GM18499 (cell line): ENCODE data around the gene SOAT2.
"Not testable (repeated sequence)": the region's sequence is repeated elsewhere in the genome, so short reads cannot be mapped to it uniquely, and the experiment has no call there.

Experiments used
- ATAC-seq: cut with Tn5 transposase; IDR thresholded peaks from one replicate; pipeline ENCODE4 v1.9.1; 2021; ENCODE audit warnings: moderate number of reproducible peaks; ENCODE audit not compliant: insufficient read depth, unreplicated experiment

Gene SOAT2

GRCh38 chr12:53079226-53080117 is 23.8 kb upstream of the SOAT2 start, which contains the start of gene SPRYD3:
TSS of gene SPRYD3 (minus strand) at chr12:53079390. CDS start at chr12:53079333, 57 bp downstream.
- ATAC-seq: peak; percentile 80

GRCh38 chr12:53082637-53083175 is 20.6 kb upstream of the SOAT2 start:
- no peak for ATAC-seq

GRCh38 chr12:53086361-53086760 is 16.9 kb upstream of the SOAT2 start:
- no peak for ATAC-seq

- ATAC-seq: no peak
Measured at GRCh38 chr12:53090105-53090504, 13.2 kb upstream of the SOAT2 start.

- no peak for ATAC-seq
Measured at GRCh38 chr12:53090554-53090953, 12.7 kb upstream of the SOAT2 start.

- no peak for ATAC-seq
Measured at GRCh38 chr12:53091756-53092155, 11.5 kb upstream of the SOAT2 start.

GRCh38 chr12:53093777-53094393 is 9.4 kb upstream of the SOAT2 start:
- no peak for ATAC-seq

GRCh38 chr12:53094394-53094787 is 8.9 kb upstream of the SOAT2 start:
- ATAC-seq: no peak

- ATAC-seq: not testable (repeated sequence)
Measured at GRCh38 chr12:53094796-53095595, 8.3 kb upstream of the SOAT2 start.

GRCh38 chr12:53095596-53095895 is 7.7 kb upstream of the SOAT2 start:
- ATAC-seq: not testable (repeated sequence)

GRCh38 chr12:53096089-53096741 is 7.1 kb upstream of the SOAT2 start:
- no peak for ATAC-seq

- ATAC-seq: no peak
Measured at GRCh38 chr12:53096759-53097158, 6.5 kb upstream of the SOAT2 start.

GRCh38 chr12:53097207-53097563 is 6.1 kb upstream of the SOAT2 start:
- ATAC-seq: no peak

- ATAC-seq: no peak
Measured at GRCh38 chr12:53097564-53098353, 5.5 kb upstream of the SOAT2 start, which contains the start of gene IGFBP6. TSS of gene IGFBP6 (plus strand) at chr12:53097667. CDS start at chr12:53097718, 51 bp downstream.

GRCh38 chr12:53098354-53098981 is 4.8 kb upstream of the SOAT2 start:
- no peak for ATAC-seq

GRCh38 chr12:53099071-53099882 is 4.0 kb upstream of the SOAT2 start:
- no peak for ATAC-seq

GRCh38 chr12:53100466-53101151 is 2.7 kb upstream of the SOAT2 start:
- no peak for ATAC-seq

- ATAC-seq: no peak
Measured at GRCh38 chr12:53101266-53101665, 2.0 kb upstream of the SOAT2 start.
